Measurements from ENCODE around the gene RNF2. TPM values are rescaled to one million over a fixed set of nuclear protein-coding genes. Genes with fewer than 3 reads are reported as not detected.

RNF2 gene
- total RNA-seq (2022; extraction: Qiagen RNA extraction): 13.3 to 22.3 TPM (median 16.4 TPM) in 5 replicates

GRCh38 chr1:185044981-185045813 is at the start of gene RNF2:
Gene RNF2 (plus strand): TSS chr1:185045558. CDS start chr1:185087554, 41,996 bp downstream.

Other genes starting within 250 kb of the RNF2 start
- 0.72 to 1.1 TPM (median 0.79 TPM) in 5 replicates for gene NIBAN1, start 71.0 kb upstream of the RNF2 start, total RNA-seq (2022; extraction: Qiagen RNA extraction)
- gene TRMT1L, start 111.4 kb downstream of the RNF2 start, total RNA-seq (2022; extraction: Qiagen RNA extraction): 11.2 to 13.0 TPM (median 12.7 TPM) in 5 replicates
- gene SWT1, start 111.6 kb downstream of the RNF2 start, total RNA-seq (2022; extraction: Qiagen RNA extraction): 1.3 to 1.9 TPM (median 1.6 TPM) in 5 replicates

Measured in A549 treated with AZD2906 at 1 μM for 4 hours (cell line).